NCI-H748 treated with DMSO at 0.1 percent for 48 hours (cell line): ENCODE results near the gene BHLHE40.

Source experiments
- DNase-seq: peaks from one replicate; lab custom pipeline; 2025; lab: John Stamatoyannopoulos, UW

Gene BHLHE40

GRCh38 chr3:4983739-4984510 is 4.7 kb downstream of the BHLHE40 start:
- DNase-seq: no peak

- no peak for DNase-seq
These were observed 5.3 kb downstream of the BHLHE40 start for GRCh38 chr3:4984511-4984864.

GRCh38 chr3:4985330-4986174 is 6.3 kb downstream of the BHLHE40 start:
- DNase-seq: no peak

- no peak for DNase-seq
These were observed 7.0 kb downstream of the BHLHE40 start for GRCh38 chr3:4986175-4986781.

- DNase-seq: peak; percentile 77
These were observed 7.7 kb downstream of the BHLHE40 start for GRCh38 chr3:4986782-4987537.

GRCh38 chr3:4987538-4988296 is 8.5 kb downstream of the BHLHE40 start:
- DNase-seq: no peak

- DNase-seq: no peak
These were observed 10.0 kb downstream of the BHLHE40 start for GRCh38 chr3:4988983-4989834.

GRCh38 chr3:4990069-4990468 is 10.8 kb downstream of the BHLHE40 start:
- no peak for DNase-seq

GRCh38 chr3:4992118-4992517 is 12.9 kb downstream of the BHLHE40 start:
- DNase-seq: no peak

GRCh38 chr3:4993276-4994143 is 14.3 kb downstream of the BHLHE40 start:
- no peak for DNase-seq

GRCh38 chr3:4994144-4994730 is 15.0 kb downstream of the BHLHE40 start:
- no peak for DNase-seq

- DNase-seq: no peak
These were observed 15.7 kb downstream of the BHLHE40 start for GRCh38 chr3:4994823-4995499.

- no peak for DNase-seq
These were observed 16.3 kb downstream of the BHLHE40 start for GRCh38 chr3:4995500-4996053.

- DNase-seq: no peak
These were observed 17.1 kb downstream of the BHLHE40 start for GRCh38 chr3:4996223-4996765.

- DNase-seq: no peak
These were observed 17.6 kb downstream of the BHLHE40 start for GRCh38 chr3:4996771-4997291.

- DNase-seq: no peak
These were observed 18.7 kb downstream of the BHLHE40 start for GRCh38 chr3:4997946-4998345.

GRCh38 chr3:4999531-5000184 is 20.4 kb downstream of the BHLHE40 start:
- DNase-seq: no peak
